DMS153 treated with DMSO at 0.1 percent for 48 hours (cell line): ENCODE measurements around the gene TRIM32.

Source experiments
- DNase-seq: peaks from one replicate; lab custom pipeline; 2025; ENCODE audit not compliant: unreplicated experiment; lab: John Stamatoyannopoulos, UW

Gene TRIM32

GRCh38 chr9:116749772-116750171 is 62.7 kb downstream of the TRIM32 start:
- no peak for DNase-seq

GRCh38 chr9:116750510-116750909 is 63.4 kb downstream of the TRIM32 start:
- DNase-seq, result no peak
